H9 (cell line): Measurements from ENCODE around the gene DISC1. TPM values are rescaled to one million over a fixed set of nuclear protein-coding genes. Genes with fewer than 3 reads are reported as not detected.
A peak's percentile ranks its signal among the peaks of the same experiment; 100 is the strongest.

Experiments used
- DNase-seq: peaks from one replicate; pipeline ENCODE4 v3.0.0-alpha.2; 2017
- H2AFZ ChIP-seq: one replicate; pipeline ENCODE4 v1.6.1; 2013; ENCODE audit warnings: mild to moderate bottlenecking, low read length, control low read depth, moderate library complexity
- H2AK5ac ChIP-seq: 2 replicates; pipeline ENCODE4 v1.6.1; 2013; ENCODE audit warnings: low read length, control low read depth, mixed read lengths; ENCODE audit not compliant: insufficient read length
- H2BK120ac ChIP-seq: one replicate; pipeline ENCODE4 v1.6.1; 2013; ENCODE audit warnings: low read depth, mild to moderate bottlenecking, low read length, control low read depth, inconsistent platforms; ENCODE audit not compliant: poor library complexity, severe bottlenecking
- H2BK12ac ChIP-seq: 2 replicates; pipeline ENCODE4 v1.6.1; 2013; ENCODE audit warnings: low read length, control low read depth, mixed read lengths, low read depth; ENCODE audit not compliant: insufficient read length
- H2BK15ac ChIP-seq: 2 replicates; pipeline ENCODE4 v1.6.1; 2013; ENCODE audit warnings: low read depth, low read length, control low read depth
- H2BK20ac ChIP-seq: one replicate; pipeline ENCODE4 v1.6.1; 2013; ENCODE audit warnings: low read depth, mild to moderate bottlenecking, low read length, control low read depth, inconsistent platforms; ENCODE audit not compliant: poor library complexity, severe bottlenecking
- H2BK5ac ChIP-seq: 2 replicates; pipeline ENCODE4 v1.6.1; 2013; ENCODE audit warnings: low read length, control low read depth, mixed read lengths; ENCODE audit not compliant: insufficient read length
- H3K14ac ChIP-seq: 2 replicates; pipeline ENCODE4 v1.6.1; 2013; ENCODE audit warnings: low read length, control low read depth; ENCODE audit not compliant: insufficient read depth
- H3K18ac ChIP-seq: 2 replicates; pipeline ENCODE4 v1.6.1; 2013; ENCODE audit warnings: low read depth, mild to moderate bottlenecking, mixed read lengths, low read length, control low read depth; ENCODE audit not compliant: insufficient read length
- H3K23ac ChIP-seq: 2 replicates; pipeline ENCODE4 v1.6.1; 2013; ENCODE audit warnings: low read length, control low read depth, mixed read lengths, low read depth; ENCODE audit not compliant: insufficient read length
- H3K23me2 ChIP-seq: 2 replicates; pipeline ENCODE4 v1.6.1; 2013; ENCODE audit warnings: low read depth, mild to moderate bottlenecking, mixed read lengths, low read length, control low read depth; ENCODE audit not compliant: insufficient read length, poor library complexity, severe bottlenecking
- H3K27ac ChIP-seq: 2 replicates; pipeline ENCODE4 v1.5.1; 2013; ENCODE audit warnings: low read length, control low read depth, mixed read lengths, low read depth; ENCODE audit not compliant: insufficient read length
- H3K27me3 ChIP-seq: 2 replicates; pipeline ENCODE4 v1.6.1; 2013; ENCODE audit warnings: low read length, control low read depth, inconsistent platforms; ENCODE audit not compliant: insufficient read depth
- H3K4ac ChIP-seq: 2 replicates; pipeline ENCODE4 v1.6.1; 2013; ENCODE audit warnings: low read depth, mild to moderate bottlenecking, control low read depth, inconsistent platforms, low read length, moderate library complexity
- H3K4me1 ChIP-seq: 2 replicates; pipeline ENCODE4 v1.6.1; 2013; ENCODE audit warnings: low read length, control low read depth, inconsistent platforms; ENCODE audit not compliant: insufficient read depth
- H3K4me2 ChIP-seq: 2 replicates; pipeline ENCODE4 v1.6.1; 2013; ENCODE audit warnings: low read length, control low read depth, mixed read lengths; ENCODE audit not compliant: insufficient read length, insufficient read depth
- H3K56ac ChIP-seq: 2 replicates; pipeline ENCODE4 v1.6.1; 2013; ENCODE audit warnings: low read depth, mild to moderate bottlenecking, mixed read lengths, low read length, control low read depth; ENCODE audit not compliant: insufficient read length
- H3K79me1 ChIP-seq: 2 replicates; pipeline ENCODE4 v1.6.1; 2013; ENCODE audit warnings: low read depth, mild to moderate bottlenecking, moderate library complexity, low read length, control low read depth, inconsistent platforms; ENCODE audit not compliant: insufficient read depth, poor library complexity, severe bottlenecking
- H3K79me2 ChIP-seq: 2 replicates; pipeline ENCODE4 v1.6.1; 2013; ENCODE audit warnings: low read length, control low read depth, inconsistent platforms; ENCODE audit not compliant: insufficient read depth
- H3K9ac ChIP-seq: 2 replicates; pipeline ENCODE4 v1.6.1; 2013; ENCODE audit warnings: low read length, control low read depth, mixed read lengths; ENCODE audit not compliant: insufficient read length; ENCODE audit errors: extremely low read depth
- H3K9me3 ChIP-seq: one replicate; pipeline ENCODE4 v1.6.1; 2013; ENCODE audit warnings: low read depth, low read length, inconsistent platforms; ENCODE audit not compliant: control insufficient read depth
- H3T11ph ChIP-seq: one replicate; pipeline ENCODE4 v1.6.1; 2013; ENCODE audit warnings: mild to moderate bottlenecking, low read length, control low read depth, inconsistent platforms
- H4K20me1 ChIP-seq: one replicate; pipeline ENCODE4 v1.6.1; 2013; ENCODE audit not compliant: control insufficient read depth, insufficient read length, insufficient read depth
- H4K5ac ChIP-seq: 2 replicates; pipeline ENCODE4 v1.6.1; 2013; ENCODE audit warnings: low read depth, mild to moderate bottlenecking, mixed read lengths, low read length, control low read depth; ENCODE audit not compliant: insufficient read length
- H4K8ac ChIP-seq: replicated peaks from 2 replicates; pipeline ENCODE4 v1.6.1; 2013; ENCODE audit warnings: low read length, control low read depth, mixed read lengths, low read depth; ENCODE audit not compliant: insufficient read length
- H4K91ac ChIP-seq: 2 replicates; pipeline ENCODE4 v1.6.1; 2013; ENCODE audit warnings: low read depth, mild to moderate bottlenecking, moderate library complexity, mixed read lengths, low read length, control low read depth; ENCODE audit not compliant: insufficient read length
- H3K27ac Mint-ChIP-seq, 3 experiments: 2 replicates in 2 of 3; 3 replicates in 1 of 3; pipeline ENCODE4 v1.8.0; 2020 to 2021; ENCODE audit warnings: mixed read lengths in 3 of 3, mild to moderate bottlenecking in 1 of 3, moderate library complexity in 1 of 3
- H3K27me3 Mint-ChIP-seq: 2 replicates; pipeline ENCODE4 v1.8.0; 2021; ENCODE audit warnings: low read depth, mild to moderate bottlenecking, moderate library complexity, mixed read lengths
- H3K36me3 Mint-ChIP-seq, 3 experiments: 2 replicates in 2 of 3; 3 replicates in 1 of 3; pipeline ENCODE4 v1.8.0; 2020 to 2021; ENCODE audit warnings: low read depth in 3 of 3, mixed read lengths in 3 of 3; ENCODE audit not compliant: insufficient read depth in 1 of 3
- H3K4me1 Mint-ChIP-seq, 2 experiments: 2 replicates each; pipeline ENCODE4 v1.8.0; 2020; ENCODE audit warnings: mixed read lengths in 2 of 2
- H3K4me3 Mint-ChIP-seq, 2 experiments: 2 replicates in 1 of 2; 3 replicates in 1 of 2; pipeline ENCODE4 v1.8.0; 2020 to 2021; ENCODE audit warnings: mild to moderate bottlenecking in 2 of 2, mixed read lengths in 2 of 2, moderate library complexity in 1 of 2
- H3K9me3 Mint-ChIP-seq, 2 experiments: 2 replicates in 1 of 2; 3 replicates in 1 of 2; pipeline ENCODE4 v1.8.0; 2020; ENCODE audit warnings: mild to moderate bottlenecking in 2 of 2, mixed read lengths in 2 of 2, moderate library complexity in 1 of 2
- CTCF ChIP-seq: fragments of 200-600 bp; sonication (generic); conservative IDR thresholded peaks from 3 replicates; pipeline ENCODE4 v1.8.0; 2021; ENCODE audit warnings: antibody characterized with exemption, mild to moderate bottlenecking
- WGBS: extraction: QIAGEN DNeasy Blood & Tissue Kit; methylation state at CpG from one replicate; pipeline ENCODE4 v1.1.7; 2013; ENCODE audit warnings: missing lambda C conversion rate, low lambda C conversion rate, mixed read lengths; ENCODE audit not compliant: insufficient read length; ENCODE audit errors: extremely low coverage; 5-methylcytosine and 5-hydroxymethylcytosine counted together
- total RNA-seq: library from RNA; stranded (reverse); gene quantifications from 2 replicates; pipeline ENCODE4 v1.2.1, GENCODE V29; 2021

DISC1 gene
- total RNA-seq, 1 experiment from 2014 or later, result 2.5 TPM

GRCh38 chr1:232012773-232013386 lies 386.3 kb downstream of the DISC1 start:
- H3K23me2 ChIP-seq, result no peaks in the 10 kb centered on the region
- H3K14ac ChIP-seq, result no peak overlapping the region
- H3K9ac ChIP-seq, result no peak overlapping the region
- Mint-ChIP-seq H3K36me3 (peaks cover 0 to 3% (median 0%) of the 10 kb centered on the region in 3 experiments; a peak in 1 of 7 replicates), H3K4me3 (peak overlapping the region in 1 of 2 experiments; percentile 6; a peak in 1 of 5 replicates), H3K27ac (0 out of 7 replicates have a peak overlapping the region, but pooled peaks of 1 of the 3 experiments have one; percentile 4), H3K4me1 (peaks cover 22 to 31% of the 10 kb centered on the region in 2 experiments), H3K9me3 (peaks cover 0 to under 1% of the 10 kb centered on the region in 2 experiments; a peak in 2 of 5 replicates), H3K27me3 (peaks cover 8% of the 10 kb centered on the region; the same call in 1 of the 2 replicates)
- H3K9me3 ChIP-seq, result no peaks in the 10 kb centered on the region
- H2BK120ac ChIP-seq, result no peak overlapping the region
- H3K4me1 ChIP-seq, result peaks cover 11% of the 10 kb centered on the region; the same call in 1 of the 2 replicates
- no peak overlapping the region for H3T11ph ChIP-seq
- no peak overlapping the region for H3K18ac ChIP-seq
- no peaks in the 10 kb centered on the region for H3K27me3 ChIP-seq
- no peak overlapping the region for H3K27ac ChIP-seq
- H3K4ac ChIP-seq, result no peak overlapping the region
- H4K8ac ChIP-seq, result no peak overlapping the region
- H2BK5ac ChIP-seq, result no peak overlapping the region
- no peak for TF ChIP-seq CTCF
- no peak overlapping the region for H4K91ac ChIP-seq
- no peak overlapping the region for H3K23ac ChIP-seq
- H2AK5ac ChIP-seq, result no peak overlapping the region
- no peaks in the 10 kb centered on the region for H3K79me2 ChIP-seq
- no peaks in the 10 kb centered on the region for H4K20me1 ChIP-seq
- H2BK12ac ChIP-seq, result no peak overlapping the region
- H3K4me2 ChIP-seq, result no peak overlapping the region
- H2BK20ac ChIP-seq, result no peak overlapping the region
- no peak overlapping the region for H4K5ac ChIP-seq
- H3K79me1 ChIP-seq, result no peaks in the 10 kb centered on the region
- H2AFZ ChIP-seq, result no peak overlapping the region
- WGBS, result no CpG with 5 or more reads among the region's 10 CpGs
- H3K56ac ChIP-seq, result no peak overlapping the region
- no peak overlapping the region for H2BK15ac ChIP-seq
- DNase-seq, result no peak
